Posterior cingulate gyrus (tissue), 11 donors: ENCODE measurements around the gene CHTOP.
"Not testable (repeated sequence)": the region's sequence is repeated elsewhere in the genome, so short reads cannot be mapped to it uniquely, and the experiment has no call there.

ENCODE experiments used
- DNase-seq, 10 donors: peaks; one replicate each; pipeline versions ENCODE4 v3.0.0 to v3.0.0-alpha.2; 2020 to 2021; ENCODE audit warnings: mixed read lengths in 3 of 10
- intact Hi-C: fragments of 100-400 bp; cut with DNase I; formaldehyde crosslinking; loops from one replicate; pipeline ENCODE4 v1.15.1; 2023

CHTOP gene

DNA sequence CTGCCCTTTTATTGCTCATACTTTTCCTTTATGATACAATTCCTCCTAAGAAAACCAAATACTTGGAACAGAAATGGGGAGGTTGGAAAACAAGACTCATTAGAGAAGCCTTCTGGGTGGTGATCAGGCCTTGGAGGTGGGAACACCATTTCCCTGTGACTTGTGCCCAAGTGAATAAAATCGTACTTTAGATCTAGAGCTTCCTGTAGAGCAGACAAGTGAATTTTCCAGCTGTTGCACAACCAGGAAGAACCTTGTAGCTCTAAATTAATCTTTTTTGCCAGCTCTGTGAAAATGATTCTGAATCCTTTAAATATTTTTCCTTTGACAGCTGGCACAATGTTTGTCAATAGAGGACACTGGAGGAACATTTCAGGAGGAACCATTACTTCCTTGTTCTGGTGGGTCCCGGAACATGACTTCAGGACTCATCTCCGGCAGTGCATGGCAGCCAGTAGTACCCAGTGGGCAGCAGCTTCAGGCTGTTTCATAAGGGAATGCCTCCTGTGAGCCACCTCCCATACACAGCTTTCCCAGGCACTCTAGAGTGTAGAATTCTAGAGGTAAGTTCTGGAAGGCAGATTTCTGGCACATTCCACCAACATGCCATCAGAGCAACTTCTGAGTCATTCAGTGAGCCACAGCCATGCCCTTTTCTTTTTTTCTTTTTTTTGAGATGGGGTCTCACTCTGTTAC, 19.1 kb downstream of the CHTOP start:
- intact Hi-C loops = loop anchor here (10.0 kb wide), 1 partner anchor 138 kb away; no protein-coding TSS in a partner anchor
- no peak for DNase-seq

GRCh38 chr1:153655333-153655732, 21.5 kb downstream of the CHTOP start:
- intact Hi-C loops = loop anchor here (10.0 kb wide), 1 partner anchor 141 kb away; no protein-coding TSS in a partner anchor
- no peak for DNase-seq

GRCh38 chr1:153658400-153659174, 24.7 kb downstream of the CHTOP start, which contains the start of gene SNAPIN:
Gene SNAPIN, plus strand, starts transcription at chr1:153658703. Its CDS starts 41 bp downstream, at chr1:153658744.
- intact Hi-C loops = loop anchor here (2.0 to 10.0 kb wide), 2 partner anchors 86 to 144 kb away; no protein-coding TSS in a partner anchor
- peak; percentile 84 to 99 (median 90) for DNase-seq

DNA sequence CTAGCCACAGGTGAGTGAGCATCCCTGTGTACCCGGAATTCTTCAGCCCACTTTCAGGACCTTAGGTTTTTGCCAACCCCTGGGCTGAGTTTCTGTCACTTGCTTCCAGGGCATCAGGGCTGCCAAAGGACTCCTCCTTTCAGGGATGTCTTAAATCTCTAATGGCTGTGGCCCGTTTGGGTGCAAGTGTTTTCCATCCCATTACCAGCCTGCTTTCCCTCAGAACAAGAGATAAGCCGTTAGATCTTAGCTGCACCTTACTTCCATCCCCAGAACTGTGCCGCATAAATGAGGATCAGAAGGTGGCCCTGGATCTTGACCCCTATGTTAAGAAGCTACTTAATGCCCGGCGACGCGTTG, 25.3 kb downstream of the CHTOP start:
- intact Hi-C loops = loop anchor here (2.0 to 10.0 kb wide), 2 partner anchors 86 to 144 kb away; no protein-coding TSS in a partner anchor
- no peak for DNase-seq

- intact Hi-C loops = loop anchor here (2.0 to 10.0 kb wide), 2 partner anchors 87 to 145 kb away; no protein-coding TSS in a partner anchor
- no peak for DNase-seq
Measured at GRCh38 chr1:153659656-153660055, 25.8 kb downstream of the CHTOP start.

DNA sequence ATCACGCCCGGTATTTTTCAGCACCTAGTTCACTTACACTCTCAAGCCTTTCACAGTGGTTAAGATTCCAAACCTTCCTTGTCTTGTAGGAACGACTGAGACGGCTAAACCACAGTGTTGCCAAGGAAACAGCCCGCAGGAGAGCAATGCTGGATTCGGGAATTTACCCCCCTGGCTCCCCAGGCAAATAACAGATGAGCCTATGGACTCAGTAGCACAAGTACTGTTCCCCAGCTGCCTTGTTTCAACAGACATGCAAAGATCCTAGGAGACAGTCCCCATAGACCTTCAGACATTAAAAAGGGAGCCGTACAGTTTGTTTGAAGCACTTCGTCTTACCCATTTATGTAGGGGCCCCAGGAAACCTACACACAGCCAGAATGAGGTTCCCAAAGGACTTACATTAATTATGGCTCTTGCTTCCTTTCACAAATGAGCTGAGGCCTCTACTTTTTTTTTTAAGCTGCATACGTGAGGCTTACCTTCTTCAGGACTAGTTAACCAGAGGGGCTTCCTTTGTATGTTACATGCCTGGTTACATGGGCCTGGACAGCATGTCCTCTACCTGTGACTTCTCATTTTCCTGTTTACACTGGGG, 27.3 kb downstream of the CHTOP start:
- no peak for DNase-seq
- intact Hi-C loops = no loop called here

DNA sequence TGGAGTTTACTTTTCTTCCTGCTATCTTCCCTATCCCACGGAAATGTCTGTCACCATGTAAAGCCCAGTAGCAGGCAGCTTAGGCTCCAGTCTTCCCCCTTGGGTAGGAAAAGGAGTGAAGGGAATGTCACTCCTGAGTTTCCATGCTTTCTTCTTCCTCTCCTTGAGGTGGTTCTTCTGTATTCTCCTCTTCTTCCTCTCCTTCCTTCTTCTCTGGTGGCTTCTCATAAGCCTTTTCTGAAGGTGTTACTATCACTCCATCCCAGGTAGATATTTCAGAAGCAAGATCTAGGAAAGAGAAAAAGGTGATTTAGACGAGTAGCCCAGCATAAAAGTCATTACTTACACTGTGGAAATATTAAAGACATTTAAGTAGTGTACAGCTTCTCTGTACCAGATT, 28.4 kb downstream of the CHTOP start:
- DNase-seq = no peak
- intact Hi-C loops = no loop called here

- intact Hi-C loops = no loop called here
- DNase-seq = peak in 2 of 10 donors; percentile 5 to 7
Measured at GRCh38 chr1:153663211-153663610, 29.3 kb downstream of the CHTOP start.

DNA sequence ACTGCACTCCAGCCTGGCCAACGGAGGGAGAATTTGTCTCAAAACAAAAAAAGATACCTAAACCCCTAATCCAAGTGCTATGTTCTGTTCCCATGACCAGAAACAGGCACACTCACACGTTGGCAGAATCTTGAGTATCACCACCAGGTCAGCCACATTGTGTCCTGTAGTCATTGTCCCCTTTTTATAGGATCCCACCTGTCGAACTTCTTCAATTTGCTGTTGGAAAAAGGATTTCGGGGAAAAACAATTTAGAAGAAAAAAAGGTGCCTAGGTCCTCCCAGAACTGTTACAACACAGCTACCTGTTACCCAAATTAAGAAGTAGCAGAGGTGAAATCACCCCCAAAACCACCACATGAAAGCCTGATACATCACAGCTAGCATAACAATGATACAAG, 33.6 kb downstream of the CHTOP start:
- intact Hi-C loops = no loop called here
- DNase-seq = peak in 1 of 10 donors; percentile 9

DNA sequence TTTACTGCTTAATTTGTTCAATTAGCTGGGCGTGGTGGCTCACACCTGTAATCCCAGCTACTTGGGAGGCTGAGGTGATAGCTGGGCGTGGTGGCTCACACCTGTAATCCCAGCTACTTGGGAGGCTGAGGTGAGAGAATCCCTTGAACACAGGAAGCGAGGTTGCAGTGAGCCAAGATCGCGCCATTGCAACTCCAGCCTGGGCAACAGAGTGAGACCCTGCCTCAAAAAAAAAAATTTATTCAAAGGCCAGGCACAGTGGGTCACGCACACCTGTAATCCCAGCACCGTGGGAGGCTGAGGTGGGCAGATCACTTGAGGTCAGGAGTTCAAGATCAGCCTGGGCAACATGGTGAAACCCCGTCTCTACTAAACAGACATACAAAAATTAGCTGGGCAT, 34.8 kb downstream of the CHTOP start:
- intact Hi-C loops = not testable (repeated sequence)
- DNase-seq = peak in 2 of 10 donors; percentile 26 to 28

DNA sequence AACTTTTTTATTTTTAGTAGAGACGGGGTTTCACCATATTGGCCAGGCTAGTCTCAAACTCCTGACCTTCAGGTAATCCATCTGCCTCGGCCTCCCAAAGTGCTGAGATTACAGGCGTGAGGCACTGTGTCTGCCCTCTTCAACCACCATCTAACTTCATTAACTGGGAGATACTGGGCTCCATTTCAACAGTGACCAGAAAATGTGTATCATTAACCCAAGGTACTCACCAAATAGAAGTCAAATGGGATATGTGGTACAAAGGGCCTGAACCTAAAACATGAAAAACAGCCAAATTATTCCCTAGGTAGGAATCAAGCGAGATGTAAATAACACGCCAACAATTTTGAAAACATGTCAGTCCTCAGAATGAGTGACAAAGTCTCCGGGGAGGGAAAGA, 35.7 kb downstream of the CHTOP start:
- intact Hi-C loops = loop anchor here (2.0 to 10.0 kb wide), 2 partner anchors 97 to 105 kb away; partner anchors contain the start of gene SLC27A3
- DNase-seq = peak in 2 of 10 donors; percentile 7

GRCh38 chr1:153670257-153670858, 36.5 kb downstream of the CHTOP start:
- DNase-seq = peak in 3 of 10 donors; percentile 17 to 74 (median 63)
- intact Hi-C loops = loop anchor here (2.0 to 10.0 kb wide), 2 partner anchors 98 to 104 kb away; partner anchors contain the start of gene SLC27A3

GRCh38 chr1:153670859-153671627, 37.2 kb downstream of the CHTOP start, which contains the start of gene ILF2:
Gene ILF2, minus strand, starts transcription at chr1:153670993. Its CDS starts 71 bp downstream, at chr1:153670922.
- intact Hi-C loops = loop anchor here (2.0 to 10.0 kb wide), 2 partner anchors 98 to 104 kb away; partner anchors contain the start of gene SLC27A3
- DNase-seq = peak; percentile 88 to 99 (median 94)

DNA sequence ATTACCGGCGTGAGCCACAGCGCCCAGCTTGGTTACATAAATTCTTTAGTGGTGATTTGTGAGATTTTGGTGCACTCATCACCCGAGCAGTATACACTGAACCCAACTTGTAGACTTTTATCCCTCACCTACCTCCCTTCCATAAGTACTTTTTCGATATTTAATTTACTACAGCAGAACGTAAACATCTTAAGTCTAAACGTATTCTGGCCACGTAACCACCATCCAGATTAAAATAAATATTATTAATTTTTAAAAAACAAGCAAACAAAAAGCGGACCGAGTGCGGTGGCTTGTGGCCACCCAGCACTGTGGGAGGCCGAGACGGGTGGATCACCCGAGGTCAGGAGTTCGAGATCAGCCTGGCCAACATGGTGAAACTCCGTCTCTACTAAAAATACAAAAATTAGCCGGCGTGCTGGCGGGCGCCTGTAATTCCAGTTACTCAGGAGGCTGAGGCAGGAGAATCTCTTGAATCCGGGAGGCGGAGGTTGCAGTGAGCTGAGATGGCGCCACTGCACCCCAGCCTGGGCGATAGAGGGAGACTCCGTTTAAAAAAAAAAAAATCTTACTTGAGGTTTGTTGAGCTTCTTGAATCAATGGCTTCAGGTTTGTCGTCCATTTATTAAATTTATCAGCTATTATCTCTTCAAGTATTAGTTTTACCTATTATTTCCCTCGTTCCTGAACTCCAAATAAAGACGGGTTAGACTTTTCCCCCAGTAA, 37.9 kb downstream of the CHTOP start:
- intact Hi-C loops = loop anchor here (2.0 to 10.0 kb wide), 2 partner anchors 99 to 103 kb away; partner anchors contain the start of gene SLC27A3
- DNase-seq = peak in 5 of 10 donors; percentile 25 to 86 (median 40)

DNA sequence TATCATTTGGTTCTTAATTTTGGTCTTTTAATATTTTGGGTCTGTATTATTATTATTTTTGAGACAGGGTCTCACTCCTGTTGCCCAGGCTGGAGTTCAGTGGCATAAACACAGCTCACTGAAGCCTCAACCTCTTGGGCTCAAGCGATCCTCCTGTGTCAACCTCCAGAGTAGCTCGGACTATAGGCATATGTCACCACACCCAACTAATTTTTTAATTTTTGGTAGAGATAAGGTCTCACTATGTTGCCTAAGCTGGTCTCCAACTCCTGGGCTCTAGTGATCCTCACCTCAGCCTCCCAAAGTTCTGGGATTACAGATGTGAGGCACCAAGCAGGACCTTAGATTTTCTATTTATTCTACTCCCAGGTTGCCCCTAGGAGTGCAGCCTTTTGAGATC, 39.6 kb downstream of the CHTOP start:
- intact Hi-C loops = loop anchor here (10.0 kb wide), 1 partner anchor 101 kb away; the partner anchor contains the start of gene SLC27A3
- no peak for DNase-seq

DNA sequence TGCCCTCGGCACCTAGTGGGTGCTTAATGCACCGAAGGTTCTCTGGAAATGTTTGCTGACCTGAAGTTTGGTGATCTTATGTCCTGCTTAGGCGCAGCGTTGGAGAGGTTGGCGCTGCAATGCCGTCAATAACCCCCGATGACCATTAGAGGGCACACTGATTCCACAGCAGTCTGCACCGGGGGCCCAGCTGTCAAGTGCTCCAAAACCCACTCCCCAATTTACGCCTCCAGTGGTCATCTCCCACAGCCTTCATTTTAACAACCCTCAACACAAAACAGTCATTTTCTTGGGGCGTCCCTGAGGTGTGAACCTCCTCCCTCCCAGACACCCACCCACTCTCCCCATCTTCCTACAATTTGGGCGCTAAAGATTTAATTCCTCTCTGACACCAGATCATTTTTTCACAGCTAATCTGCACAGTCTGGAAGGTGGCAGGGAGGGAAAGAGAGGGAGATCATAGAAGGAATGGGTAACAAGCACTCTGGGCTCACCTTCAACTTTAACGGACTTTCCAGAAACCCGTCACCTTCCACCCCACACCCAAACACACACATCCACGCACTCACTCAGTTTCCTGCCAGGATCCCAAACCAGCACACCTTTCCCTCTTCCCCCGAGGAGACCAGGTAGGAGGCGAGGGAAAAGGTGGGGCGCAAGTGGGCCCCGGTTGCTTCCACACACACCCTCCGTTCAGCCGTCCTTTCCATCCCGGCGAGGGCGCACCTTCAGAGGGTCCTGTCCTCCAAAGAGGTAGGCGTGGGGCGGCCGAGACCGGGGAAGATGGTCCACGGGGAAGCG, 44.1 kb downstream of the CHTOP start:
- intact Hi-C loops = loop anchor here (1.0 to 10.0 kb wide), 3 partner anchors 71 to 308 kb away; partner anchors contain the start of genes RAB13 and SLC27A3
- peak in 8 of 10 donors; percentile 37 to 89 (median 46) for DNase-seq
